ENCODE results near the gene ARHGEF19. TPM values are rescaled to one million over a fixed set of nuclear protein-coding genes. Genes with fewer than 3 reads are reported as not detected.
"Not testable (repeated sequence)": the region's sequence is repeated elsewhere in the genome, so short reads cannot be mapped to it uniquely, and the experiment has no call there.

Gene ARHGEF19
- total RNA-seq, 2 experiments from 2014 or later, result 10.7 to 12.1 TPM

GRCh38 chr1:16168622-16169360 is 43.7 kb downstream of the ARHGEF19 start:
- ChIA-PET CTCF (interaction anchor here (0.6 to 2.0 kb wide), 4 partner anchors 52 to 100 kb away, joined by 3 to 6 read pairs (median 3); no protein-coding TSS in a partner anchor), POLR2A (no interaction called here)
- peaks cover 30% of the 10 kb centered on the region for H3K4me1 Mint-ChIP-seq
- H3K4me3 Mint-ChIP-seq, result peak overlapping the region; percentile 46
- no peak for DNase-seq
- no peaks in the 10 kb centered on the region for H3K9me3 Mint-ChIP-seq
- H3K27me3 Mint-ChIP-seq, result peaks cover 23% of the 10 kb centered on the region
- H3K27ac Mint-ChIP-seq, result peak overlapping the region; percentile 23
- H3K36me3 Mint-ChIP-seq (ENCODE audit: low read depth), result no peaks in the 10 kb centered on the region

- H3K36me3 Mint-ChIP-seq (ENCODE audit: low read depth); H3K9me3 Mint-ChIP-seq; POLR2A ChIA-PET; DNase-seq: not testable (repeated sequence)
- CTCF ChIA-PET, result interaction anchor here (0.6 to 2.0 kb wide), 4 partner anchors 52 to 99 kb away, joined by 3 to 6 read pairs (median 3); no protein-coding TSS in a partner anchor
- Mint-ChIP-seq H3K4me3 (peak overlapping the region; percentile 46), H3K4me1 (peaks cover 34% of the 10 kb centered on the region), H3K27ac (peak overlapping the region; percentile 23), H3K27me3 (peaks cover 23% of the 10 kb centered on the region)
Observed at GRCh38 chr1:16168144-16168495, 44.3 kb downstream of the ARHGEF19 start.

GRCh38 chr1:16167331-16168143 is 44.9 kb downstream of the ARHGEF19 start:
- Mint-ChIP-seq H3K4me1 (peaks cover 40% of the 10 kb centered on the region), H3K27me3 (peaks cover 24% of the 10 kb centered on the region), H3K27ac (no peak overlapping the region), H3K9me3 (no peaks in the 10 kb centered on the region), H3K4me3 (peak overlapping the region; percentile 30), H3K36me3 (ENCODE audit: low read depth) (no peaks in the 10 kb centered on the region)
- DNase-seq, result peak; percentile 60
- ChIA-PET CTCF (interaction anchor here (2.0 kb wide), 1 partner anchor 85 kb away, joined by 6 read pairs; no protein-coding TSS in a partner anchor), POLR2A (no interaction called here)

- peaks cover 51% of the 10 kb centered on the region for H3K4me1 Mint-ChIP-seq
- ChIA-PET POLR2A (no interaction called here), CTCF (interaction anchor here (0.7 to 1.0 kb wide), 2 partner anchors 15 to 87 kb away, joined by 3 to 4 read pairs; no protein-coding TSS in a partner anchor)
- H3K27me3 Mint-ChIP-seq, result peaks cover 34% of the 10 kb centered on the region
- no peak overlapping the region for H3K27ac Mint-ChIP-seq
- H3K4me3 Mint-ChIP-seq, result no peak overlapping the region
- no peaks in the 10 kb centered on the region for H3K9me3 Mint-ChIP-seq
- no peaks in the 10 kb centered on the region for H3K36me3 Mint-ChIP-seq (ENCODE audit: low read depth)
- DNase-seq, result no peak
Observed at GRCh38 chr1:16166117-16166516, 46.3 kb downstream of the ARHGEF19 start.

GRCh38 chr1:16165548-16165947 is 46.9 kb downstream of the ARHGEF19 start:
- peaks cover 51% of the 10 kb centered on the region for H3K4me1 Mint-ChIP-seq
- no peak overlapping the region for H3K4me3 Mint-ChIP-seq
- H3K27ac Mint-ChIP-seq, result no peak overlapping the region
- no peak for DNase-seq
- no peaks in the 10 kb centered on the region for H3K9me3 Mint-ChIP-seq
- H3K27me3 Mint-ChIP-seq, result peaks cover 34% of the 10 kb centered on the region
- POLR2A ChIA-PET, result no interaction called here
- no peaks in the 10 kb centered on the region for H3K36me3 Mint-ChIP-seq (ENCODE audit: low read depth)
- CTCF ChIA-PET, result interaction anchor here (0.7 to 1.1 kb wide), 3 partner anchors 9 to 87 kb away, joined by 3 to 4 read pairs (median 3); no protein-coding TSS in a partner anchor

- no peak overlapping the region for H3K27ac Mint-ChIP-seq
- POLR2A ChIA-PET, result no interaction called here
Observed at GRCh38 chr1:16165073-16165364, 47.4 kb downstream of the ARHGEF19 start.

GRCh38 chr1:16164213-16165072 is 48.0 kb downstream of the ARHGEF19 start:
- peak overlapping the region; percentile 5 for H3K27ac Mint-ChIP-seq
- no peak overlapping the region for H3K4me3 Mint-ChIP-seq
- ChIA-PET CTCF (interaction anchor here (0.7 to 1.5 kb wide), 3 partner anchors 8 to 514 kb away, joined by 3 to 4 read pairs (median 3); partner anchors contain the start of gene EPHA2), POLR2A (no interaction called here)
- H3K27me3 Mint-ChIP-seq, result peaks cover 31% of the 10 kb centered on the region
- peaks cover 51% of the 10 kb centered on the region for H3K4me1 Mint-ChIP-seq
- H3K36me3 Mint-ChIP-seq (ENCODE audit: low read depth), result no peaks in the 10 kb centered on the region
- DNase-seq, result no peak
- H3K9me3 Mint-ChIP-seq, result no peaks in the 10 kb centered on the region

More at GRCh38 chr1:16165073-16165364, 47.4 kb downstream of the ARHGEF19 start:
- CTCF ChIA-PET, result interaction anchor here (0.7 to 1.5 kb wide), 3 partner anchors 9 to 515 kb away, joined by 3 to 4 read pairs (median 3); partner anchors contain the start of gene EPHA2
- peaks cover 51% of the 10 kb centered on the region for H3K4me1 Mint-ChIP-seq
- no peaks in the 10 kb centered on the region for H3K36me3 Mint-ChIP-seq (ENCODE audit: low read depth)
- no peaks in the 10 kb centered on the region for H3K9me3 Mint-ChIP-seq
- no peak for DNase-seq
- H3K27me3 Mint-ChIP-seq, result peaks cover 33% of the 10 kb centered on the region
- no peak overlapping the region for H3K4me3 Mint-ChIP-seq

- H3K36me3 Mint-ChIP-seq (ENCODE audit: low read depth); H3K9me3 Mint-ChIP-seq; H3K4me3 Mint-ChIP-seq; POLR2A ChIA-PET; DNase-seq: not testable (repeated sequence)
- CTCF ChIA-PET, result interaction anchor here (1.0 to 1.5 kb wide), 3 partner anchors 8 to 85 kb away, joined by 4 read pairs; partner anchors contain the start of gene EPHA2
- Mint-ChIP-seq H3K27ac (peak overlapping the region; percentile 5), H3K4me1 (peaks cover 50% of the 10 kb centered on the region), H3K27me3 (peaks cover 31% of the 10 kb centered on the region)
Observed at GRCh38 chr1:16163608-16164212, 48.7 kb downstream of the ARHGEF19 start.

- no peaks in the 10 kb centered on the region for H3K36me3 Mint-ChIP-seq (ENCODE audit: low read depth)
- DNase-seq, result peak; percentile 71
- CTCF ChIA-PET, result interaction anchor here (0.9 to 1.2 kb wide), 2 partner anchors 9 to 26 kb away, joined by 3 read pairs; no protein-coding TSS in a partner anchor
- peak overlapping the region; percentile 66 for H3K4me3 Mint-ChIP-seq
- H3K4me1 Mint-ChIP-seq, result peaks cover 54% of the 10 kb centered on the region
- POLR2A ChIA-PET, result no interaction called here
- H3K27me3 Mint-ChIP-seq, result peaks cover 36% of the 10 kb centered on the region
- H3K27ac Mint-ChIP-seq, result peak overlapping the region; percentile 28
- no peaks in the 10 kb centered on the region for H3K9me3 Mint-ChIP-seq
Observed at GRCh38 chr1:16162163-16162822, 50.2 kb downstream of the ARHGEF19 start.

- Mint-ChIP-seq H3K27ac (peak overlapping the region; percentile 65), H3K4me1 (peaks cover 58% of the 10 kb centered on the region), H3K4me3 (peak overlapping the region; percentile 66), H3K27me3 (peaks cover 41% of the 10 kb centered on the region), H3K36me3 (ENCODE audit: low read depth) (no peaks in the 10 kb centered on the region), H3K9me3 (no peaks in the 10 kb centered on the region)
- ChIA-PET POLR2A (no interaction called here), CTCF (interaction anchor here (0.9 to 1.2 kb wide), 2 partner anchors 8 to 27 kb away, joined by 3 read pairs; no protein-coding TSS in a partner anchor)
- DNase-seq, result no peak
Observed at GRCh38 chr1:16161717-16162116, 50.7 kb downstream of the ARHGEF19 start.

- H3K27ac Mint-ChIP-seq, result no peak overlapping the region
- H3K36me3 Mint-ChIP-seq (ENCODE audit: low read depth), result no peaks in the 10 kb centered on the region
- ChIA-PET POLR2A (no interaction called here), CTCF (no interaction called here)
- DNase-seq, result no peak
- H3K4me3 Mint-ChIP-seq, result no peak overlapping the region
- H3K4me1 Mint-ChIP-seq, result peaks cover 59% of the 10 kb centered on the region
- peaks cover 52% of the 10 kb centered on the region for H3K27me3 Mint-ChIP-seq
- no peaks in the 10 kb centered on the region for H3K9me3 Mint-ChIP-seq
Observed at GRCh38 chr1:16158993-16159831, 53.2 kb downstream of the ARHGEF19 start.
